Activated CD4-positive, CD25-positive, alpha-beta regulatory T cell treated with anti-CD3 and anti-CD28 coated beads, Interleukin-2, amount 50 U/mL, for 72 hours (primary cell): Measurements from ENCODE around the gene ANK3.

ENCODE experiments used
- DNase-seq: peaks from one replicate; pipeline ENCODE4 v3.0.0; 2021

The ANK3 gene

GRCh38 chr10:60413306-60414012 lies 23.8 kb upstream of the ANK3 start:
- DNase-seq, result no peak

GRCh38 chr10:60410970-60411369 lies 21.3 kb upstream of the ANK3 start:
- DNase-seq, result no peak

GRCh38 chr10:60409202-60409601 lies 19.5 kb upstream of the ANK3 start:
- no peak for DNase-seq

GRCh38 chr10:60406182-60406581 lies 16.5 kb upstream of the ANK3 start:
- DNase-seq, result no peak

- DNase-seq, result no peak
These were observed 15.5 kb upstream of the ANK3 start for GRCh38 chr10:60405172-60405571.

GRCh38 chr10:60403168-60403873 lies 13.6 kb upstream of the ANK3 start:
- no peak for DNase-seq

- DNase-seq, result no peak
These were observed 10.7 kb upstream of the ANK3 start for GRCh38 chr10:60400366-60400765.

- no peak for DNase-seq
These were observed 9.7 kb upstream of the ANK3 start for GRCh38 chr10:60399328-60399727.

- no peak for DNase-seq
These were observed 8.1 kb upstream of the ANK3 start for GRCh38 chr10:60397792-60398191.

GRCh38 chr10:60396766-60397165 lies 7.1 kb upstream of the ANK3 start:
- DNase-seq, result no peak

GRCh38 chr10:60395711-60396110 lies 6.0 kb upstream of the ANK3 start:
- no peak for DNase-seq

GRCh38 chr10:60394446-60394845 lies 4.8 kb upstream of the ANK3 start:
- DNase-seq, result no peak

- DNase-seq, result no peak
These were observed 550 bp upstream of the ANK3 start for GRCh38 chr10:60390224-60390626.

- DNase-seq, result no peak
These were observed 870 bp downstream of the ANK3 start for GRCh38 chr10:60388709-60389301.

- no peak for DNase-seq
These were observed 1.5 kb downstream of the ANK3 start for GRCh38 chr10:60388116-60388625.

GRCh38 chr10:60387531-60387930 lies 2.1 kb downstream of the ANK3 start:
- DNase-seq, result no peak

GRCh38 chr10:60385399-60385738 lies 4.3 kb downstream of the ANK3 start:
- DNase-seq, result no peak

- no peak for DNase-seq
These were observed 4.8 kb downstream of the ANK3 start for GRCh38 chr10:60384708-60385398.

GRCh38 chr10:60384011-60384410 lies 5.7 kb downstream of the ANK3 start:
- no peak for DNase-seq

- no peak for DNase-seq
These were observed 6.6 kb downstream of the ANK3 start for GRCh38 chr10:60382946-60383681.

- no peak for DNase-seq
These were observed 8.9 kb downstream of the ANK3 start for GRCh38 chr10:60380781-60381180.

- DNase-seq, result no peak
These were observed 11.7 kb downstream of the ANK3 start for GRCh38 chr10:60377955-60378354.

GRCh38 chr10:60377042-60377352 lies 12.7 kb downstream of the ANK3 start:
- DNase-seq, result no peak
